HepG2 (cell line): ENCODE results near the gene PPP1R12C. TPM values are rescaled to one million over a fixed set of nuclear protein-coding genes. Genes with fewer than 3 reads are reported as not detected.

Experiments used
- CBX2 ChIP-seq, 2 experiments: fragments of 200-600 bp in 1 of 2; sonication (generic); formaldehyde crosslinking in 1 of 2; IDR thresholded peaks; 2 replicates each; pipeline versions ENCODE4 v1.7.0 to v1.8.1; 2018 to 2022; ENCODE audit warnings: low read depth in 2 of 2, low read length in 1 of 2, mild to moderate bottlenecking in 1 of 2, missing genetic modification reagents in 1 of 2
- EHMT2 ChIP-seq: fragments of 200-600 bp; sonication (generic); IDR thresholded peaks from 2 replicates; pipeline ENCODE4 v1.7.0; 2017; ENCODE audit warnings: antibody characterized with exemption, low read depth, low read length, borderline replicate concordance
- HDAC2 ChIP-seq: sonication (generic); formaldehyde crosslinking; IDR thresholded peaks from 2 replicates; pipeline ENCODE4 v1.4.0; 2020; ENCODE audit warnings: missing genetic modification reagents
- HDAC6 ChIP-seq: fragments of 200-600 bp; sonication (generic); IDR thresholded peaks from 2 replicates; pipeline ENCODE4 v1.7.0; 2017; ENCODE audit warnings: mild to moderate bottlenecking, antibody characterized with exemption, low read length, low read depth
- LCORL ChIP-seq, 2 experiments: fragments of 450-650 bp in 1 of 2; sonication (generic) in 1 of 2; formaldehyde crosslinking in 1 of 2; IDR thresholded peaks; 2 replicates each; pipeline versions ENCODE4 v1.5.0 to v1.6.1; 2017 to 2020; ENCODE audit warnings: antibody characterized with exemption in 1 of 2, missing genetic modification reagents in 1 of 2
- MYNN ChIP-seq: sonication (generic); formaldehyde crosslinking; IDR thresholded peaks from 2 replicates; pipeline ENCODE4 v1.4.0; 2020; ENCODE audit warnings: mild to moderate bottlenecking, low read depth, missing genetic modification reagents
- NBN ChIP-seq: fragments of 450-650 bp; conservative IDR thresholded peaks from 2 replicates; pipeline ENCODE4 v1.6.1; 2017
- NONO ChIP-seq, 2 experiments: fragments of 450-650 bp in 1 of 2; sonication (generic) in 1 of 2; formaldehyde crosslinking in 1 of 2; IDR thresholded peaks in 1 of 2; conservative IDR thresholded peaks in 1 of 2; 2 replicates each; pipeline versions ENCODE4 v1.6.1 to v1.8.0; 2017 to 2022; ENCODE audit warnings: mild to moderate bottlenecking in 1 of 2, missing genetic modification reagents in 1 of 2, moderate library complexity in 1 of 2
- NR2F2 ChIP-seq: IDR thresholded peaks from 2 replicates; pipeline ENCODE4 v1.6.1; 2012; ENCODE audit warnings: low read depth, inconsistent platforms, borderline replicate concordance
- SIX4 ChIP-seq: sonication (generic); formaldehyde crosslinking; IDR thresholded peaks from 2 replicates; pipeline ENCODE4 v1.4.0; 2020; ENCODE audit warnings: missing genetic modification reagents
- ZFP41 ChIP-seq: sonication (generic); formaldehyde crosslinking; IDR thresholded peaks from 2 replicates; pipeline ENCODE4 v1.4.0; 2020; ENCODE audit warnings: mild to moderate bottlenecking, missing genetic modification reagents, borderline replicate concordance
- ZFP91 ChIP-seq: sonication (generic); formaldehyde crosslinking; IDR thresholded peaks from 2 replicates; pipeline ENCODE4 v1.9.0; 2022; ENCODE audit warnings: missing genetic modification reagents, mild to moderate bottlenecking, borderline replicate concordance
- ZNF124 ChIP-seq: sonication (generic); formaldehyde crosslinking; IDR thresholded peaks from 2 replicates; pipeline ENCODE4 v1.4.0; 2020; ENCODE audit warnings: missing genetic modification reagents
- ZNF3 ChIP-seq: IDR thresholded peaks from 2 replicates; pipeline ENCODE4 v1.7.0; 2017; ENCODE audit warnings: inconsistent platforms
- ZNF34 ChIP-seq: sonication (generic); formaldehyde crosslinking; IDR thresholded peaks from 2 replicates; pipeline ENCODE4 v1.4.0; 2020; ENCODE audit warnings: mild to moderate bottlenecking, missing genetic modification reagents, borderline replicate concordance
- ZNF530 ChIP-seq: sonication (generic); formaldehyde crosslinking; IDR thresholded peaks from 2 replicates; pipeline ENCODE4 v1.5.0; 2020; ENCODE audit warnings: low read depth, mild to moderate bottlenecking, missing genetic modification reagents
- ZNF652 ChIP-seq: IDR thresholded peaks from 2 replicates; pipeline ENCODE4 v1.6.1; 2016; ENCODE audit warnings: low read depth, borderline replicate concordance
- ZNF737 ChIP-seq: sonication (generic); formaldehyde crosslinking; IDR thresholded peaks from 2 replicates; pipeline ENCODE4 v1.5.0; 2020; ENCODE audit warnings: missing genetic modification reagents, mild to moderate bottlenecking, borderline replicate concordance
- ZNF780A ChIP-seq: sonication (generic); formaldehyde crosslinking; IDR thresholded peaks from 2 replicates; pipeline ENCODE4 v1.8.0; 2022; ENCODE audit warnings: mild to moderate bottlenecking, missing genetic modification reagents, moderate library complexity
- polyA plus RNA-seq, 8 experiments: library from polyadenylated mRNA; depleted of rRNA in 3 of 8; stranded (reverse) in 7 of 8; unstranded in 1 of 8; fragments of >200 nt; fragmentation: Illumina TruSeq in 4 of 8; extraction: Trizol in 4 of 8; gene quantifications; 2 replicates each; pipeline versions ENCODE4 v1.2.1 to v1.2.3, GENCODE V29; 2011 to 2016; ENCODE audit warnings: low read depth in 4 of 8, missing spikeins in 1 of 8, mixed read lengths in 1 of 8; ENCODE audit not compliant: insufficient read depth in 1 of 8
- total RNA-seq, 5 experiments: library from RNA; depleted of rRNA; stranded (reverse); fragments of >200 nt; fragmentation: Illumina TruSeq; extraction: Trizol; gene quantifications; 2 replicates each; pipeline ENCODE4 v1.2.3, GENCODE V29; 2016; ENCODE audit warnings: low read depth in 1 of 5
- TF ChIP-seq, protein P1 (sequence below): sonication (generic); formaldehyde crosslinking; IDR thresholded peaks from 2 replicates; pipeline ENCODE4 v1.4.0; 2020; ENCODE audit warnings: mild to moderate bottlenecking, missing genetic modification reagents
- TF ChIP-seq, protein P2 (sequence below): sonication (generic); formaldehyde crosslinking; IDR thresholded peaks from 2 replicates; pipeline ENCODE4 v1.4.0; 2020; ENCODE audit warnings: missing genetic modification reagents, borderline replicate concordance
- TF ChIP-seq, protein P3 (sequence below): fragments of 450-650 bp; IDR thresholded peaks from 2 replicates; pipeline ENCODE4 v1.6.1; 2017; ENCODE audit warnings: mild to moderate bottlenecking

Gene PPP1R12C
- total and polyA plus RNA-seq, 2 of the 13 experiments (the other 11 are each of a cell fraction or from before 2014, with no cell fraction given) = 29.7 to 30.3 TPM

DNA sequence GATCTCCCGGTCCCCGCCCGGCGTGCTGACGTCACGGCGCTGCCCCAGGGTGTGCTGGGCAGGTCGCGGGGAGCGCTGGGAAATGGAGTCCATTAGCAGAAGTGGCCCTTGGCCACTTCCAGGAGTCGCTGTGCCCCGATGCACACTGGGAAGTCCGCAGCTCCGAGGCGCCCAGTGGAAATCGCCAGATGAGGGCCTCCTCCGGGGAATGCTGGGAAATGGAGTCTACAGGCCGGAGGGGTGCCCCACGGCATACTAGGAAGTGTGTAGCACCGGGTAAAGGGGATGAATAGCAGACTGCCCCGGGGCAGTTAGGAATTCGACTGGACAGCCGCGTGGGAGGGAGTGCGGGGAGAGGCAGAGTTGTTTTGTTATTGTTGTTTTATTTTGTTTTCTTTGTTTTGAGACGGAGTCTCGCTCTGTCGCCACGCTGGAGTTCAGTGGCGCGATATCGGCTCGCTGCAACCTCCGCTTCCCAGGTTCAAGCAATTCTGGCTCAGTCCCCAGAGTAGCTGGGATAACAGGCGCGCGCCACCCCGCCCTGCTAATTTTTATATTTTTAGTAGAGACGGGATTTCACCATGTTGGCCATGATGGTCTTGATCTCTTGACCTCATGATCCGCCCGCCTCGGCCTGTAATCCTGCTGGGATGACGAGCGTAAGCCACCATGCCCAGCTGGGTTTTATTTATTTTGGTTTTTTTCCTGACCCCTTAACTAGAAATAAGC is 390 bp upstream of the PPP1R12C start (continued):
- no peak for TF ChIP-seq ZNF737
- TF ChIP-seq NONO (IDR thresholded peaks at IDR 0.05) = no peak
- no peak; the same call in 1 of the 2 replicates for TF ChIP-seq NONO (CRISPR knock-in tag; conservative IDR thresholded peaks at IDR 0.05)
- no peak for TF ChIP-seq NBN
- TF ChIP-seq LCORL (IDR thresholded peaks at IDR 0.05) = no peak
- TF ChIP-seq LCORL (CRISPR knock-in tag; IDR thresholded peaks at IDR 0.05) = no peak; the same call in 1 of the 2 replicates
- TF ChIP-seq ZNF780A (CRISPR knock-in tag) = no peak
- TF ChIP-seq ZNF34 (CRISPR knock-in tag) = no peak
- TF ChIP-seq ZNF3 (CRISPR knock-in tag) = no peak
- peak; percentile 36; the same call in 1 of the 2 replicates for TF ChIP-seq ZNF124 (CRISPR knock-in tag)
- TF ChIP-seq ZFP41 (CRISPR knock-in tag) = no peak
- TF ChIP-seq ZFP91 = peak; percentile 35; the same call in 1 of the 2 replicates
- TF ChIP-seq, protein P1, sequence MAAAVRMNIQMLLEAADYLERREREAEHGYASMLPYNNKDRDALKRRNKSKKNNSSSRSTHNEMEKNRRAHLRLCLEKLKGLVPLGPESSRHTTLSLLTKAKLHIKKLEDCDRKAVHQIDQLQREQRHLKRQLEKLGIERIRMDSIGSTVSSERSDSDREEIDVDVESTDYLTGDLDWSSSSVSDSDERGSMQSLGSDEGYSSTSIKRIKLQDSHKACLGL = no peak
- TF ChIP-seq CBX2 (IDR thresholded peaks at IDR 0.05; ENCODE audit: low read depth, low read length) = no peak
- no peak for TF ChIP-seq CBX2 (CRISPR knock-in tag; IDR thresholded peaks at IDR 0.05; ENCODE audit: low read depth)
- TF ChIP-seq ZNF652 (CRISPR knock-in tag) = no peak
- TF ChIP-seq HDAC2 (CRISPR knock-in tag) = peak; percentile 37; the same call in 1 of the 2 replicates
- no peak for TF ChIP-seq SIX4 (CRISPR knock-in tag)
- peak; percentile 46; the same call in 1 of the 2 replicates for TF ChIP-seq EHMT2
- no peak for TF ChIP-seq ZNF530 (CRISPR knock-in tag)
- no peak for TF ChIP-seq NR2F2
- no peak for TF ChIP-seq HDAC6
- TF ChIP-seq MYNN = no peak
- TF ChIP-seq, protein P2, sequence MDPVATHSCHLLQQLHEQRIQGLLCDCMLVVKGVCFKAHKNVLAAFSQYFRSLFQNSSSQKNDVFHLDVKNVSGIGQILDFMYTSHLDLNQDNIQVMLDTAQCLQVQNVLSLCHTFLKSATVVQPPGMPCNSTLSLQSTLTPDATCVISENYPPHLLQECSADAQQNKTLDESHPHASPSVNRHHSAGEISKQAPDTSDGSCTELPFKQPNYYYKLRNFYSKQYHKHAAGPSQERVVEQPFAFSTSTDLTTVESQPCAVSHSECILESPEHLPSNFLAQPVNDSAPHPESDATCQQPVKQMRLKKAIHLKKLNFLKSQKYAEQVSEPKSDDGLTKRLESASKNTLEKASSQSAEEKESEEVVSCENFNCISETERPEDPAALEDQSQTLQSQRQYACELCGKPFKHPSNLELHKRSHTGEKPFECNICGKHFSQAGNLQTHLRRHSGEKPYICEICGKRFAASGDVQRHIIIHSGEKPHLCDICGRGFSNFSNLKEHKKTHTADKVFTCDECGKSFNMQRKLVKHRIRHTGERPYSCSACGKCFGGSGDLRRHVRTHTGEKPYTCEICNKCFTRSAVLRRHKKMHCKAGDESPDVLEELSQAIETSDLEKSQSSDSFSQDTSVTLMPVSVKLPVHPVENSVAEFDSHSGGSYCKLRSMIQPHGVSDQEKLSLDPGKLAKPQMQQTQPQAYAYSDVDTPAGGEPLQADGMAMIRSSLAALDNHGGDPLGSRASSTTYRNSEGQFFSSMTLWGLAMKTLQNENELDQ (CRISPR knock-in tag) = no peak
- TF ChIP-seq, protein P3, sequence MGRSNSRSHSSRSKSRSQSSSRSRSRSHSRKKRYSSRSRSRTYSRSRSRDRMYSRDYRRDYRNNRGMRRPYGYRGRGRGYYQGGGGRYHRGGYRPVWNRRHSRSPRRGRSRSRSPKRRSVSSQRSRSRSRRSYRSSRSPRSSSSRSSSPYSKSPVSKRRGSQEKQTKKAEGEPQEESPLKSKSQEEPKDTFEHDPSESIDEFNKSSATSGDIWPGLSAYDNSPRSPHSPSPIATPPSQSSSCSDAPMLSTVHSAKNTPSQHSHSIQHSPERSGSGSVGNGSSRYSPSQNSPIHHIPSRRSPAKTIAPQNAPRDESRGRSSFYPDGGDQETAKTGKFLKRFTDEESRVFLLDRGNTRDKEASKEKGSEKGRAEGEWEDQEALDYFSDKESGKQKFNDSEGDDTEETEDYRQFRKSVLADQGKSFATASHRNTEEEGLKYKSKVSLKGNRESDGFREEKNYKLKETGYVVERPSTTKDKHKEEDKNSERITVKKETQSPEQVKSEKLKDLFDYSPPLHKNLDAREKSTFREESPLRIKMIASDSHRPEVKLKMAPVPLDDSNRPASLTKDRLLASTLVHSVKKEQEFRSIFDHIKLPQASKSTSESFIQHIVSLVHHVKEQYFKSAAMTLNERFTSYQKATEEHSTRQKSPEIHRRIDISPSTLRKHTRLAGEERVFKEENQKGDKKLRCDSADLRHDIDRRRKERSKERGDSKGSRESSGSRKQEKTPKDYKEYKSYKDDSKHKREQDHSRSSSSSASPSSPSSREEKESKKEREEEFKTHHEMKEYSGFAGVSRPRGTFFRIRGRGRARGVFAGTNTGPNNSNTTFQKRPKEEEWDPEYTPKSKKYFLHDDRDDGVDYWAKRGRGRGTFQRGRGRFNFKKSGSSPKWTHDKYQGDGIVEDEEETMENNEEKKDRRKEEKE = no peak
